ENCODE results near the gene PRR20G. TPM values are rescaled to one million over a fixed set of nuclear protein-coding genes. Genes with fewer than 3 reads are reported as not detected.

The PRR20G gene
- total RNA-seq, 1 donor, result not detected

- H3K4me3 ChIP-seq (ENCODE audit: low read depth, low read length), result no peak overlapping the region
- TF ChIP-seq CTCF (IDR thresholded peaks at IDR 0.05; ENCODE audit: insufficient read depth, low read length), result no peak
- DNase-seq (ENCODE audit: low read depth), result no peak
Observed at GRCh38 chr3:127247292-127247691, 40.6 kb downstream of the PRR20G start.

- no peak for DNase-seq (ENCODE audit: low read depth)
- H3K4me3 ChIP-seq (ENCODE audit: low read depth, low read length), result no peak overlapping the region
- no peak for TF ChIP-seq CTCF (IDR thresholded peaks at IDR 0.05; ENCODE audit: insufficient read depth, low read length)
Observed at GRCh38 chr3:127238602-127239001, 49.2 kb downstream of the PRR20G start.

- no peak for TF ChIP-seq CTCF (IDR thresholded peaks at IDR 0.05; ENCODE audit: insufficient read depth, low read length)
- H3K4me3 ChIP-seq (ENCODE audit: low read depth, low read length), result no peak overlapping the region
- DNase-seq (ENCODE audit: low read depth), result no peak
Observed at GRCh38 chr3:127237835-127238234, 50.0 kb downstream of the PRR20G start.

GRCh38 chr3:127235706-127236105 lies 52.1 kb downstream of the PRR20G start:
- no peak for TF ChIP-seq CTCF (IDR thresholded peaks at IDR 0.05; ENCODE audit: insufficient read depth, low read length)
- DNase-seq (ENCODE audit: low read depth), result no peak
- no peak overlapping the region for H3K4me3 ChIP-seq (ENCODE audit: low read depth, low read length)

GRCh38 chr3:127234778-127235177 lies 53.1 kb downstream of the PRR20G start:
- no peak for TF ChIP-seq CTCF (IDR thresholded peaks at IDR 0.05; ENCODE audit: insufficient read depth, low read length)
- DNase-seq (ENCODE audit: low read depth), result no peak
- H3K4me3 ChIP-seq (ENCODE audit: low read depth, low read length), result no peak overlapping the region

Small RNA genes lying within 50 kb of the gene (small RNA-seq; reads per million reads assigned to genes)
- not detected for gene RNU6-1047P

Other genes starting within 250 kb of the PRR20G start
- not detected in 2 replicates for gene PRR23E, start 94.9 kb downstream of the PRR20G start, total RNA-seq (ENCODE audit: low replicate concordance)